HG03064 (cell line): Measurements from ENCODE around the gene SLC9A3.
"Not testable (repeated sequence)": the region's sequence is repeated elsewhere in the genome, so short reads cannot be mapped to it uniquely, and the experiment has no call there.

ENCODE experiments used
- ATAC-seq: cut with Tn5 transposase; IDR thresholded peaks from one replicate; pipeline ENCODE4 v1.9.1; 2021; ENCODE audit warnings: low read depth; ENCODE audit not compliant: unreplicated experiment

Gene SLC9A3

GRCh38 chr5:492314-492893 is 31.8 kb downstream of the SLC9A3 start:
- ATAC-seq: no peak

GRCh38 chr5:491856-492155 is 32.4 kb downstream of the SLC9A3 start:
- no peak for ATAC-seq

GRCh38 chr5:491119-491855 is 33.0 kb downstream of the SLC9A3 start:
- ATAC-seq: no peak

- no peak for ATAC-seq
Observed at GRCh38 chr5:490116-491106, 33.8 kb downstream of the SLC9A3 start.

- ATAC-seq: no peak
Observed at GRCh38 chr5:489689-490080, 34.6 kb downstream of the SLC9A3 start.

- ATAC-seq: no peak
Observed at GRCh38 chr5:488744-489688, 35.2 kb downstream of the SLC9A3 start.

GRCh38 chr5:488241-488640 is 36.0 kb downstream of the SLC9A3 start:
- ATAC-seq: no peak

GRCh38 chr5:486597-486996 is 37.7 kb downstream of the SLC9A3 start:
- not testable (repeated sequence) for ATAC-seq

- ATAC-seq: no peak
Observed at GRCh38 chr5:485946-486491, 38.2 kb downstream of the SLC9A3 start.

- no peak for ATAC-seq
Observed at GRCh38 chr5:485113-485945, 38.9 kb downstream of the SLC9A3 start.

GRCh38 chr5:484556-484955 is 39.7 kb downstream of the SLC9A3 start:
- ATAC-seq: no peak

GRCh38 chr5:483434-484140 is 40.7 kb downstream of the SLC9A3 start:
- no peak for ATAC-seq

GRCh38 chr5:483011-483410 is 41.2 kb downstream of the SLC9A3 start:
- no peak for ATAC-seq

- ATAC-seq: no peak
Observed at GRCh38 chr5:482506-482905, 41.7 kb downstream of the SLC9A3 start.

GRCh38 chr5:482021-482420 is 42.2 kb downstream of the SLC9A3 start:
- ATAC-seq: no peak

- ATAC-seq: no peak
Observed at GRCh38 chr5:481347-481746, 42.9 kb downstream of the SLC9A3 start.

GRCh38 chr5:479566-480319 is 44.5 kb downstream of the SLC9A3 start:
- ATAC-seq: no peak

- no peak for ATAC-seq
Observed at GRCh38 chr5:478982-479535, 45.2 kb downstream of the SLC9A3 start.
